NCI-H2196 treated with DMSO at 0.1 percent for 48 hours (cell line): ENCODE measurements around the gene UQCRC1.
A peak's percentile ranks its signal among the peaks of the same experiment; 100 is the strongest.

ENCODE experiments used
- DNase-seq: peaks from one replicate; lab custom pipeline; 2025; ENCODE audit not compliant: unreplicated experiment; lab: John Stamatoyannopoulos, UW

UQCRC1 gene

DNA sequence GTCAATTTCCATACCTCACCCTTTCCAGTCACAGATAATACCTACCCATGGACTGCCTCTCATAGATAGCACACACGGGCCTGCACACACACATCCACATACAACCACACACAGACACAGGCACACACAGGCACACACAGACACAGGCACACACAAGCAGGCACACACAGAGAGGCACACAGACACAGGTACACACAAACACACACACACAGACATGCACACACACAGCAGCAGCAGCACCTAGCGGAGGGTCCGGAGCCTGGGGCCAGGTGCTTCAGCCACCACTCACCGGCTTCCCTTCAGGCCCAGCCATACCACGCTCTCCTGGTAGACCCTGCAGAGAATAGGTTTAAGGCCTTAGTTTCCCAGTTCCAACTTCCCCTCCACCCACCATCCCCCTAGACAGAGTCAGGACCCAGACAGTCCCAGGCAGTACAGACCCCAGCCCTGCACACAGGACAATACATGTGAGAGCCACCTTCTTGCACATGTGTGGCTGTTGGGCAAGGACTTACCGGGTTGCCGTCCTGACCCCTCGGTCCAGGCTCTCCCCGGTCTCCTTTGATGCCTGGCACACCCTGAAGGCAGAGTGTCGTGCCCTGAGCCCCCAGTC, 35.4 kb downstream of the UQCRC1 start:
- no peak for DNase-seq

DNA sequence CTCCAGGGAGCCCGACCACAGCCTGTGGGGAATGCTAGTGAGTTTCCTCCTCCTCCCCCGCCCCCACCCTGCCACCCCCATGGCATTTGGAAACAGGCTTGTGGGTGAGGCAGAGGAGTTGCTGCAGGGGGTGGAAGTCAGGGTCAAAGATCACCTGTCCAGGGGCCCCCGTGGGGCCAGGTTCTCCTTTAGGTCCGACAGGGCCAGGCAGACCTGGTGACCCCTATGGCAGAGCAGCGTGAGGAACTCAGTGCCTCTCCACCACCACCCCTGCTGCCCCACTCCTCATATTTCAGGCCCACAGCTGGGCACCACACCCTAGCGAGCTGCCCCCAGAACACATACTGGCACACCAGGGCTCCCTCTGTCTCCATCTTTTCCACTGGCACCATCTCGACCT, 36.9 kb downstream of the UQCRC1 start:
- DNase-seq, result no peak

DNA sequence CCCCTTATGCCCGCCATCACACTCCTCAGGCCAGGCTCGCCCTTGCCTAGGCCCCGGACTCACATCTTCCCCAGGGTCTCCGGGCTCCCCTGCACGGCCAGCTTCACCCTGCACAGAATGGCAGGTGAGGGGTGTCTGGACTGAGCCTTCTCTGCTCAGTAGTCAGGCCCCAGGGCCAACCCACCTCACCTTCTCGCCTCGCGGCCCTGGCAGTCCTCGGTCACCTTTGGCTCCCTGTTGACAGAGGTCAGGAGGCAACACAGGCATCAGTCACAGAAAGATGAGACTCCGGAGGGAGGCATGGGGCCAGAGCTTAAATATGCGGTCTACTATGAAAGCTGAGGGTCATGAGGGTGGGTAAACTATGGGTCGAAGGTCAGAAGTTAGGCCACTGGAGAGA, 37.5 kb downstream of the UQCRC1 start:
- DNase-seq, result no peak

DNA sequence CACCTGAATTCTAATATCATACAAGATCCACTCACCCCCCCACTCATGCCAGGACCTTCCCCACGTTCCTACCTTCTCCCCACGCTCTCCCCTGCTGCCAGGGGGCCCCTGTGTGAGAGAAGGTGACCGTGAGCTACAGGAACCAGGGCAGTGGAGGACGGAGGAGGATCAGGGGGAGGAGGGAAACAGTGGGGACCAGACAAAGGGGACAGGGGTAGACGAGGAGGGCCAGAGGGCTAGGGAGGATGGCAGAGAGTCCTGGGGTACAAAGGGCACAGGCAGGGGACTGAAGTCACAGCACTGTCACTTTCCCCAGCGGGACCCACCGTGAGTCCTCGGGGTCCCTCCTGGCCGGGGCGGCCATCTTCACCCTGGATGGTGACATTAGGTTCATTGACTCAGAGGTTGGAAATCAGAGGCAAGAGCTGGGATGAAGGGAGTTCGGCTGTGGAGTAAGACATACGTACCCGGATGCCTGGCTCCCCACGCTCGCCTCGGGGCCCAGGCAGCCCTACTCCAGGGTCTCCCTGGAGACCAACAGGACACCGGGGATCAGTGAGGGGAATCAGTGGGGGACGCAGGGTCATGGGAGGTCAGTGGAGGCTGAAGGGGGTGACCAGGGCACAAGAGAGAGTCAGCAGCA, 39.5 kb downstream of the UQCRC1 start:
- DNase-seq, result no peak

DNA sequence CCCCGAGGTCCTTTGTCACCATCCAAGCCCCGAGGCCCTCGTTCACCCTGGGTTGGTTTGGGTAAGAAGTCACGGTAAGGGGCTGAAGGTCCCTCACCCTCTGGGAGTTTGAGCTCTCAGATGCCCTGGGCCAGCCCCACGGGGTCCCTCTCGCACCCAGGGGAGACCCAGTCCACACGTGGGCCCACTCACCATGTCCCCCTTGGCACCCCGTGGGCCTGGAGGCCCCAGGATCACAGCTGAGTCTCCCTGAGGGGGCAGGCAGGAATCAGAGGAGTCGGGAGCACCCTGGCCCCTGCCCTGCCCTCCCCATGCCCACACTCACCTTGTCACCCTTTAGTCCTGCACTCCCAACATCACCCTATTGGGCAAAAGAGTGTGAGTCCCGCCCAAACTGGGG, 40.0 kb downstream of the UQCRC1 start:
- no peak for DNase-seq

DNA sequence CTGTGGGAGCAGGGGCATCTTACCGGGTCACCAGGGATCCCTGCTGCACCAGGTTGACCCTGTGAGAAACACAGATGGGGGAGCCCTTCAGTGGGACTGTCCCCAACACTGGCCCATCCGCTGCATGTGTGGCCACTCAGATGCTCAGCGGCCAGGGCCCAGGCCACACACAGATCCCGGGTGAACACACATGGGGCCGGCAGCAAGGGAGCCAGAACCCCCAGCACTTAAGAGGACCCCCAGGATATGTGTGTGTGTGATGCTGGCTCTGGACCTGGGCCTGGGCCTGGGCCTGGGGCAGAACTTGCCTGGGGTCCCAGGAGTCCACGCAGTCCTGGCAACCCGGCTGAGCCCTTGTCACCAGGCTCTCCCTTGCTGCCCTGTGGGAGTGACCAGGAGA, 41.0 kb downstream of the UQCRC1 start:
- DNase-seq, result no peak

DNA sequence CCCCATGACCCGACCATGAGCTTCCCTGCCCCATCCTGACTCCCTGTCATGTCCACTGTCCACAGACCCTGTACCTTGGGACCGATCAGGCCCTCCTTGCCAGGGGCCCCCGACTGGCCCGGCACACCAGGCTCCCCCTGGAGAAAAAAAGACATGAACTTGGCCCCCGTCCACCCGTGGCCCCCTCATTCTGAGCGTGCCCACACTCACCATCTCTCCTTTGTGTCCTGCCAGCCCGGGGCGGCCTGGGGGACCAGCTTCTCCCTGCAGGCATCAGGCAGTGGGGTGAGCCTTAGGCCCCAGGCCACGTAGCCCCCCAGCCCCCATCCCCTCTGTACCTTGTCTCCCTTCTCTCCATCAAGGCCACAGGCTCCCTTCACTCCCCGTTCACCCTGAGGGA, 41.9 kb downstream of the UQCRC1 start:
- no peak for DNase-seq

DNA sequence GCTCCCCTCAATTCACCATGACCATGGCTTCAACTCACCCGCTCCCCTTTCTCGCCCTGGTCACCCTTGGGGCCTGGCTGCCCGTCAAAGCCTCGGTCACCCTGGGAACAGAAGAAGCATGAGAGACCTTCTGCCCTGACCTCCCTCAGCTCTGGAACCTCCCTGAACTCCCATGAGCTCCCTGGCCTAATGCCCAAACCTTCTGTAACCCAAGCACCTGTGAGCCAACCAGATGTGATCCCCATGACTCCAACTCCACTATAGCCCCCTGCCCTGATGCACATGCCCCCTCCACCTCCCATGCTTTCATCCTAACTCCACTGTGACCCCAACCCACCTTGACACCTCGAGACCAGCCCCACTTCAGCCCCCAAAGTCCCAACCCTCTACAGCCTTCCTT, 42.4 kb downstream of the UQCRC1 start:
- DNase-seq, result no peak

DNA sequence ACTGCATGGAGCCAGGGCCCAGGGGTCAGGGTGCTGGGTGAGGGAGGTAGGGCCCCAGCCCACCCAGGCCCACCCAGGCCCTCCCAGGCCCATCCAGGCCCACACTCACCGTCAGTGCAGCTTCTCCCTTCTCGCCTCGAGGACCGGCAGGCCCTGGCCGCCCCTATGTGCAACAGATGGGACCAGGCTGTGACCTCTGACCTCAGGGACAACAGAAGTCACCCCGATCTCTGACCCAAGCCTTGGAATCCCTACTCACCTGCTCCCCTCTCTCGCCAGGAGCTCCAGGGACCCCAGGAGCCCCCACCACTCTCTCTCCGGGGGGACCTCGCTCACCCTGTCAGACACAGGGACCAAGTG, 43.1 kb downstream of the UQCRC1 start:
- DNase-seq, result no peak

DNA sequence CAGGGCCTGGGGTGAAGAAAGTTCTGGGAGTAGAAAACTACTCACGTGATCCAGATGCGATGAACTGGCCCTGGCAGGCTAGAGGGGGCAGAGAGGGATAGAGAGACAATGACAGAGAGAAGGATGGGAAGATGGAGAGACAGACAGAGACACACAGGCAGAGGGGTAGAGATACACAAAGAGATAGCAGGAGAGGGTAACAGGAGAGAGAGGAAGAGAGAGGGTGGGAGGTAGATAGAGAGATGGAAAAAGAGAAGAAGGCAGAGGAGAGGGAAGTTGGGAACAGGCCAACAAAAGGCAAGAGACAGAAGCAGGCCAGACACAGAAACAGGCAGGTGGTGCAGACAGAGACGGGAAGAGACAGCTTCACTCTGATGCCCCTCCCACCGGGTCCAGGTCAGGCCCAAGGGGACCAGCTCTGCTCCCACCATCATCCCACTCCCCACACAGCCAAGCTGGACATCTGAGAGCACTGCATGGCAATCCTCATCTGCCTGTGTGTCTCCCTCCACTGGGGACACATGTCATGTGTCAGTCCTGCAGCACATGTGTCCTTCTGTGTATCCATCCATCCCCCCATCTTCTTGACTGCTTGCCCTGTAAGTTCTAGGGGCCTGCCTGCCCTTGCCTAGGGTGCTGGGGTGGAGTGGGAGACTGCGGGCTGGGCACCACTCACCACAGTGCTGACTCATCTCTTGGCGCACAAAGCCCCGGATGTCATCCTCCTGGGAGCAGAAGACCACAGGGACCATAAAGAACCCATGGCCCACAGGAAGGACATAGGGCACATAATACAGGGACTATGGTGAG, 43.6 kb downstream of the UQCRC1 start:
- DNase-seq, result no peak

DNA sequence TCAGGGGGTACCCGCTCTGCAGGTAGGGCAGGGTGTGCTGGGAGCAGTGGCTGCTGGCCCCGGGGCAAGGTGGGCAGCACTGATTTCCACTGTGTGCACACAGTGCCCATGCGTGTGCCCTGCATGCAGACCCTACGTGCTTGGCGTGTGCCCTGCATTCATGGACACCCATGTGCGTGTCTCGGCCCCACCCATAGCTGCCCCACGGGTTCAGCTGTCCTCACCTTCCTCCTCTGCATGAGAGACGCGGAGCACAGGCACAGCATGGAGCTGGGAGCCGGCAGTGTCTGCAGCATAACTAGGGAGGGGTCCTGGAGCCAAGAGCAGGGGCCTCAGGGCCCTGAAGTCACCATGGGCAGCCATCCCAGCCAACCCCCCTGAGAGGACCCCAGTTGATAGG, 44.3 kb downstream of the UQCRC1 start:
- DNase-seq, result no peak

DNA sequence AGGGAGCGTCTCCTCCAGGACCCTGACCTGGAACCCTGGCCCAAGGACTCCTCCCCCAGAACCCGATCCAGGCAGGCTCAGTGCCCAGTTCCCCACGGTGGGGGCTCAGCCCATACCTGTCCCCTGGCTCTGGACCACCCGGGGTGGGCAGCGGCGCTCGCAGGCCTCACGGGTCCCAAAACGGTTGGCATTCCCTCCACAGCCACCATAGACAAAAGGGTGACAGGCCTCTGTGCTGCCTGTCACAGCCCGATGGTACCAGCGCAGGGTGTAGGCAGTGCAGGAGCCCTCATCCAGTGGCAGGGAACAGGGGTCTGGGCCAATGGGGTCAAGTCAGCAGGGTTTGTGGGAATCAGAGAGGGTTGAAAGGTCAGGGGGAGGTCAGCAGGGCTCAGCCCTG, 44.8 kb downstream of the UQCRC1 start:
- no peak for DNase-seq

DNA sequence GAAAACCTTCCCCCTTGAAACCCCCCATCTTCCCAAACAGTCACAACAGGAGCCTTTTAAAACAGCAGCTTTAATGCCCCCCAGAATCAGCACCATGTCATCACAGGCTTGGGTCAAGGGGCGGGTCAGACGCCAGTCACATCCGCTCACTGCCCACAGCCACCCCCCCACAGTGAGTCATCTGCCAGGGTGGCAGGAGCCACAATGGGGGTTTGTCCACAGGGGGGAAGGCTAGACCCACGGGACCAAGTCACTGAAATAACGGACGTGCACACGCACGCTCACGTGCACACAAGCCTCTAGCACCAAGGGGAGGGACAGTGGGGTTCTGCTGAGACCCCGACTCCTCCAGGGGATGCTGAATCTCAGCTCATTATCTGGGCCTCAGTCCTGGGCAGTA, 45.4 kb downstream of the UQCRC1 start:
- no peak for DNase-seq

DNA sequence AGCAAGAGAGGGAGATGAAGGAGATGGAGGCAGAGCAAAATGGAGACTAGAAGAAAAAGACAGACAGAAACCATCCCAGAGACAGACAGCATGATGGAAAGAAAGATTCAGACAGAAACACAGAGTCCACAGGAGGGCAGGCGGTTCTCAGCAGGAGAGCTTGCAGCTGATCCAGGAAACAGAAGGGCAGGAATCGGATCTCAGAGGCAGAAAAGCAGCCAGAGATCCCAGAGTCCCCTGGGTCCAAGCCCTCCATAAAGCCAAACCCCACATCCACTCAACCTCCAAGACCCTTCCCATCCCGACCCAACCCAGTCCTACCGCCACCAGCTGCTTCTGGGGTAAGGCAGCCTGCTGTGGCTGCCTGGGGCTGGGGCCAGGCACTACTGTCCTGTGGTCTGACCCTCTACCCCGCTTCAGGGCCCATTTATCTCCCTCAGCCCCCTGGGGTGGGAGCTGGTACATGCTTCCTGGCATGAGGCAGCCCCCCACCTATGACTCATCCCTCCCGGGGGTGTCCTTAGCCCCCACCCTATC, 46.0 kb downstream of the UQCRC1 start, which contains the start of gene UCN2:
UCN2 (minus strand) TSS at position 400 of the 537 bp plus-strand sequence. CDS start 657 bp downstream, outside the sequence.
- no peak for DNase-seq

DNA sequence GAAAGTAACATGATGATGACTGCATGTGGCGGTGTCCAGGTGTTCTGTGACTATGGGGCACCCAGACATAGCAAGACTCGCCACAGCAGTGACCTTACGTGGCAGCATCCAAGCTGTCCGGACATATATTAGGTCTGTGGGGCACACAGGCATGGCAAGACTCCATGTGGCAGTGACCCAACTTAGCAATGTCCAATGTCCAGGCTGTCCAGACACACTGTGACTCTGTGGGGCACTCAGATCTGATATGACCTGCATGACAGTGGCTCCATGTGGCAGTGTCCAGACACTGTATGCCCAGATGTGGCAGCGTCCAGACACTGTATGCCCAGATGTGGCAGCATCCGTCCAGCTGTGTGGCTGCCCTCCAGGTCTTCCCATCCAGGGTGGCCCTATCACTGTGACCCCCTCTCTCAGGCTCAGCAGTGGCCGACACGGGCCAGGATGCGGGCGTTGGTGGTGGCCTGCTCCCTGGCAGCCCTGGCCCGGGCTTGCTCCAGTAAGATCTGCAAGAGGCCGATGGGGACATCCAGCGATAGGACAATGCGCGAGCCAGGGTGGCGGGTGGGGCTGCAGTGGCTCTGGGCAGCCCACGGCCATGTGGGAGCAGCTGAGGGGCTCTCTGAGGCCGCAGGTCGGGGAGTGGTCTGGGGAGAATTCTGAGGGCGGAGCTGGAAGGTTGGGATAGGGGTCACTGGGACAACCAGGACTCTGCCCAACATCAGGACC, 46.9 kb downstream of the UQCRC1 start:
- DNase-seq, result no peak

DNA sequence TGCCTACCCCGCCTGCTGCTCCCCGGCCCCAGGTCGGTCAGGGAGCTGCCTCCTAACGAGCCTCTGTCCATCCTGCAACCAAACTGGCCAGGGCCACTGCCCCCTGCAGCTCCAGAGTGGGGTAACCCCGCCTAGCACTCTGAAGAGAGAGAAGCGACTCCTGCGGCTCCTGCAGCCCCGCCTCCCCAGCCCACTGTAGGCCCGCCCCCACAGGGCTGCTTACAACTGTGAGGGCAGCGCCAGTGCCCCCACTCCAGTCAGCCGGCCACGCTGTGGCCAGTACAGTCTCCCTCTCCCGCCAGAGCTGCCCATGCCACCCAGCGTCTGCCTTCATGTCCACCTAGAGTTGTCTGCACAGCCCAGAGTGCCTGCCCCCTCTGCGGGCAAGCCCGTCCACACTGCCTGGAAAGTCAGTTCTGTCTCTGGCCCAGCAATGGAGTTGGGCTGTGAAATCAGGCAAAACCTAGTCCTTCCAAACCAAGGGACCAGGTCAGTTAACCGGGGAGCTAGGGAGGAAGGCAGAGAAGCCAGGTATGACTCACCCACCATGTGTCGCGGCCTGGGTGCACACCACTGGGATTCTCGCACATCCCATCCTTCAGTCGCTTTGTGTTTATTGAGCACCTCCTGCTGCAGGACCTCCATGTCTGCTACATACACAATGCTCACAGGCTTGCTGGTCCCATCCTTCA, 48.3 kb downstream of the UQCRC1 start:
- no peak for DNase-seq

DNA sequence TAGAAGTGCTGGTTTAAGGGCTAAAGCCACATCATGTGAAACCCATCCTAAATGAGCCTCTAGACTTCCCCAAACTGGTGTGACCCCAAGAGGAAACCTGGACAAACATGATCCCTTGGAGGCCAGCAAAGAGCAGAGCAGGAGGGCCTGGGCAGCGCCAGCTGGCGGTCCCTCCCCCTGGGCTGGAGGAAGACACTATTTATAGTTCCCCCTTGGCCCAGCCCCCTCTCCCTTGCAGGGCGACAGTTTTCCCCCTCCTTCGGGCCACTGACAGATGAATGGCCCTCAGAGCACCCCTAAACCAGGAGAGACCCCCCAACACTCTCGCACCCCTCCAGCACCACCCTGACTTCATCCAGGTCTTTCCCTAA, 48.8 kb downstream of the UQCRC1 start:
- no peak for DNase-seq

DNA sequence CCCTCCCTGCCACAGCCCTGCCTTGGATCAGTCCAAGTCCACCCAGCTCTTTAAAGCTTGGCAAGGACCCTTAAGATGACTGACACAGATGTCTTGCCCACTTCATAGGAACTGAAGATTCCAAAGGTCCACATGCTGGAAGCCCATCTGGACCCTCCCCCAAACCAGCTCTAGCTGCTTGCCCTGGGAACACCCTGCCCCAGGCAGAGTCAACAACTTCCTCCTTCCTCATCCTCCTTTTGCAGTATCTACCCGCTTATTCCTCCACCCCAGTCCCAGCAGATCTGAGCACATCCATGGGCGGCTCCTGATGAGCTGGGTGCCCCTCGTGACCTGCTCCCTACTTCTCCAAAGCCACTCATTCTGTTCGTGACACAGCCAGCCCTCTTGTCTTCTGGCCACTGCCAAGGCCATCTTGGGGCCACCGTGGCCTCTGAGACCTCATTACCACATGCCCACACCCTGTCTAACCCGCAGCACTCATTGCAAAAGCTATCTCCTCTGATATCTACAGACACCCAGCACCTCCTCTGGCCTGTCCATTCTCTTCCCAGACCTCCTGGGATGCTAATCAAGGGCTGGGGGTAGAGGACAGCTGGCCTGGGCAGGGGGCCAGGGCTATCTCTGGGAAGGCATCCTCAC, 50.8 kb downstream of the UQCRC1 start:
- DNase-seq, result no peak

DNA sequence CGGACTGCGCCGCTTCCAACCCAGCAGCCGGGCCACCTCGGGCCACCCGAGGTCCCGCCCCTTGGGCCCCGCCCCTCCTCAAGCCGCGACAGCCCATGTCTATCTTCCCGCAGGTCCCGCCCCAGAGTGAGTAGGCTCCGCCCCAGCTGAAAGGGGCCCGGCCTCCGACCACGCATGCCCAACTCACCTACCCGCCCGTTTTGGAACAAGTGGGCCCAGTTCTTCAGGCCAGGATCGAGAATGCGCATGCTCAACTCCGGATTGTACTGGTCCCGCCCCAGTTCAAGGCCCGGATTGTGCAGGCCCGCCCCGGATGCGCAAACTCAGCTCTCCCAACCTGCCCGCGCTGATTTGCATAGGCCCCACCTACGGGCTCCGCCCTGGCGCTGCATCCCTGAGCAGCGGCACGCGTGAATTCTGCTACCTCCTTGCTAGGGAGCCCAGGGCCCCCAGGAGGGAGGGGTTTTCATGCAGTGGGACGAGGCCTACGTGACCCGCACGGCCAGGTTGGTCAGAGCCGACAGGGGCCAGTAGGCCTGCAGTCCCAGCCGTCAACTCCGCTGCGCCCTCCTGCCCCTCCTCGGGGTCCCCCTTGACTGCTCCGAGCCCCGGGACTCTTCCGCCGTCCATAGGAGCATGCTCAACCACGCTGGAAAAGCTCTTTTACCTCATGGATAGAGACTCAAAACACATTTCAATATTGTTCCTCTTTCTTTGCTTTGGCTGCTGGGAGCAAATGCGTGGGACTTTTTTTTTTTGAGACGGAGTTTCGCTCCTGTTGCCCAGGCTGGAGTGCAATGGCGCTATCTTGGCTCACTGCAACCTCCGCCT, 52.4 kb downstream of the UQCRC1 start, which contains the start of gene PFKFB4:
PFKFB4 (minus strand) TSS at position 8 of the 831 bp plus-strand sequence. CDS start 26 bp downstream, outside the sequence.
- DNase-seq, result peak; percentile 94
